GM12872 (cell line): ENCODE data around the gene PRKCH.

Experiments
- CTCF ChIP-seq: IDR thresholded peaks from 3 replicates; pipeline ENCODE4 v1.5.1; 2011; ENCODE audit warnings: low read depth, mild to moderate bottlenecking, low read length, moderate library complexity; ENCODE audit not compliant: insufficient read depth

Gene PRKCH

GRCh38 chr14:61479746-61480502 lies 158.5 kb downstream of the PRKCH start:
- TF ChIP-seq CTCF, result no peak

GRCh38 chr14:61480704-61481285 lies 159.4 kb downstream of the PRKCH start:
- no peak for TF ChIP-seq CTCF

GRCh38 chr14:61481701-61482100 lies 160.3 kb downstream of the PRKCH start:
- TF ChIP-seq CTCF, result no peak

GRCh38 chr14:61482348-61483206 lies 161.2 kb downstream of the PRKCH start:
- no peak for TF ChIP-seq CTCF

- TF ChIP-seq CTCF, result no peak
Observed at GRCh38 chr14:61483476-61483875, 162.1 kb downstream of the PRKCH start.

GRCh38 chr14:61484031-61484430 lies 162.7 kb downstream of the PRKCH start:
- TF ChIP-seq CTCF, result no peak

- no peak for TF ChIP-seq CTCF
Observed at GRCh38 chr14:61484826-61485584, 163.6 kb downstream of the PRKCH start.
